ENCODE data around the gene NF2.

DNA sequence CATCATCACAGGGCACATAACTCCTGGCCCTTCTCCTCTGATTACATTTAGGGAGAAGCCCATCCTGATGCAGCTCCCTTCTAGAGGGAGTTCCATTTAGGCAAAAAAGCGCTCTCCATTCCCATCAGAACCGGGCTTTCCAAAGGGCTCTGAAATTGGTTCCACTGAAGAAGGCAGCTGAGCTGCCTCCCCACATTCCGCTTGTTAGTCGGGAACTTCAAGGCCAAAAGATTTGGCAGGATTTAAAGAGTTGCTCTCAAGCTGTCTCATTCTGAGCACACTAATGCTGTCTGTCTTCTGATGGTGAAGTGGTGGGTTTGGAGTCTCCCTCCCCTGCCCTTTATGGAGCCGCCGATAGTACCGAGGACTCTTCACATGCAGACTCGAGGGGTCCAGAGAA lies 89.7 kb downstream of the NF2 start:
- no peak for TF ChIP-seq EZH2phosphoT487 (IDR thresholded peaks at IDR 0.05; ENCODE audit: low read depth)
- TF ChIP-seq, protein P1, sequence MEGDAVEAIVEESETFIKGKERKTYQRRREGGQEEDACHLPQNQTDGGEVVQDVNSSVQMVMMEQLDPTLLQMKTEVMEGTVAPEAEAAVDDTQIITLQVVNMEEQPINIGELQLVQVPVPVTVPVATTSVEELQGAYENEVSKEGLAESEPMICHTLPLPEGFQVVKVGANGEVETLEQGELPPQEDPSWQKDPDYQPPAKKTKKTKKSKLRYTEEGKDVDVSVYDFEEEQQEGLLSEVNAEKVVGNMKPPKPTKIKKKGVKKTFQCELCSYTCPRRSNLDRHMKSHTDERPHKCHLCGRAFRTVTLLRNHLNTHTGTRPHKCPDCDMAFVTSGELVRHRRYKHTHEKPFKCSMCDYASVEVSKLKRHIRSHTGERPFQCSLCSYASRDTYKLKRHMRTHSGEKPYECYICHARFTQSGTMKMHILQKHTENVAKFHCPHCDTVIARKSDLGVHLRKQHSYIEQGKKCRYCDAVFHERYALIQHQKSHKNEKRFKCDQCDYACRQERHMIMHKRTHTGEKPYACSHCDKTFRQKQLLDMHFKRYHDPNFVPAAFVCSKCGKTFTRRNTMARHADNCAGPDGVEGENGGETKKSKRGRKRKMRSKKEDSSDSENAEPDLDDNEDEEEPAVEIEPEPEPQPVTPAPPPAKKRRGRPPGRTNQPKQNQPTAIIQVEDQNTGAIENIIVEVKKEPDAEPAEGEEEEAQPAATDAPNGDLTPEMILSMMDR (IDR thresholded peaks at IDR 0.05; ENCODE audit: low read depth, low read length) = no peak

Data from OCI-LY3 (cell line).